Thoracic aorta (tissue), 2 donors: ENCODE data around the gene SLC25A1. TPM values are rescaled to one million over a fixed set of nuclear protein-coding genes. Genes with fewer than 3 reads are reported as not detected.
A peak's percentile ranks its signal among the peaks of the same experiment; 100 is the strongest.

Experiments used
- ATAC-seq: fragments of 150-250 bp; one replicate; pipeline ENCODE4 v1.8.0; 2017; ENCODE audit warnings: low read depth; ENCODE audit not compliant: insufficient number of reproducible peaks, low FRiP score
- DNase-seq: peaks from one replicate; pipeline ENCODE4 v3.0.0-alpha.2; 2020; ENCODE audit warnings: low spot score
- H3K27ac ChIP-seq, 2 donors: fragments of 200-600 bp; sonication (generic); 1 replicate in 1 of 2; 2 replicates in 1 of 2; pipeline ENCODE4 v1.5.1; 2016; ENCODE audit warnings: mild to moderate bottlenecking in 2 of 2, moderate library complexity in 2 of 2
- H3K27me3 ChIP-seq: fragments of 200-600 bp; sonication (generic); replicated peaks from 2 replicates; pipeline ENCODE4 v1.6.0; 2016; ENCODE audit warnings: mild to moderate bottlenecking; ENCODE audit not compliant: insufficient read depth
- H3K36me3 ChIP-seq: fragments of 200-600 bp; sonication (generic); one replicate; pipeline ENCODE4 v1.5.1; 2016
- H3K4me1 ChIP-seq, 2 donors: fragments of 200-600 bp; sonication (generic); 1 replicate in 1 of 2; 2 replicates in 1 of 2; pipeline versions ENCODE4 v1.5.1 to v1.6.0; 2016; ENCODE audit warnings: low read depth in 2 of 2, mild to moderate bottlenecking in 1 of 2; ENCODE audit not compliant: control insufficient read depth in 1 of 2
- H3K4me3 ChIP-seq: fragments of 200-600 bp; sonication (generic); 2 replicates; pipeline ENCODE4 v1.5.1; 2016; ENCODE audit warnings: mild to moderate bottlenecking
- H3K9me3 ChIP-seq: fragments of 200-600 bp; sonication (generic); 2 replicates; pipeline ENCODE4 v1.5.1; 2016
- total RNA-seq, 2 donors: library from RNA; depleted of rRNA; stranded (reverse); fragments of >200 nt; gene quantifications; one replicate each; pipeline versions ENCODE4 v1.1.0 to v1.2.3, GENCODE V29; 2016
- TF ChIP-seq, protein P1 (sequence below): fragments of 200-600 bp; sonication (generic); IDR thresholded peaks from one replicate; pipeline ENCODE4 v1.5.1; 2019; ENCODE audit warnings: antibody characterized with exemption

Gene SLC25A1
- total RNA-seq, 2 donors from 2014 or later, result 26.2 to 65.1 TPM

GRCh38 chr22:19177164-19178064 lies 1.1 kb downstream of the SLC25A1 start:
- ATAC-seq (no peak), DNase-seq (no peak)
- H3K27ac ChIP-seq, result peak overlapping the region in 1 of 2 donors; percentile 88
- no peaks in the 10 kb centered on the region for H3K27me3 ChIP-seq
- peak overlapping the region; percentile 95 for H3K4me3 ChIP-seq
- peaks cover 23 to 46% of the 10 kb centered on the region in 2 donors for H3K4me1 ChIP-seq
- no peaks in the 10 kb centered on the region for H3K9me3 ChIP-seq
- TF ChIP-seq, protein P1, sequence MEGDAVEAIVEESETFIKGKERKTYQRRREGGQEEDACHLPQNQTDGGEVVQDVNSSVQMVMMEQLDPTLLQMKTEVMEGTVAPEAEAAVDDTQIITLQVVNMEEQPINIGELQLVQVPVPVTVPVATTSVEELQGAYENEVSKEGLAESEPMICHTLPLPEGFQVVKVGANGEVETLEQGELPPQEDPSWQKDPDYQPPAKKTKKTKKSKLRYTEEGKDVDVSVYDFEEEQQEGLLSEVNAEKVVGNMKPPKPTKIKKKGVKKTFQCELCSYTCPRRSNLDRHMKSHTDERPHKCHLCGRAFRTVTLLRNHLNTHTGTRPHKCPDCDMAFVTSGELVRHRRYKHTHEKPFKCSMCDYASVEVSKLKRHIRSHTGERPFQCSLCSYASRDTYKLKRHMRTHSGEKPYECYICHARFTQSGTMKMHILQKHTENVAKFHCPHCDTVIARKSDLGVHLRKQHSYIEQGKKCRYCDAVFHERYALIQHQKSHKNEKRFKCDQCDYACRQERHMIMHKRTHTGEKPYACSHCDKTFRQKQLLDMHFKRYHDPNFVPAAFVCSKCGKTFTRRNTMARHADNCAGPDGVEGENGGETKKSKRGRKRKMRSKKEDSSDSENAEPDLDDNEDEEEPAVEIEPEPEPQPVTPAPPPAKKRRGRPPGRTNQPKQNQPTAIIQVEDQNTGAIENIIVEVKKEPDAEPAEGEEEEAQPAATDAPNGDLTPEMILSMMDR, result no peak
- H3K36me3 ChIP-seq, result no peaks in the 10 kb centered on the region

- Histone ChIP-seq H3K9me3 (no peaks in the 10 kb centered on the region), H3K4me3 (no peak overlapping the region), H3K27ac (peak overlapping the region in 1 of 2 donors; percentile 88), H3K4me1 (peaks cover 27 to 52% of the 10 kb centered on the region in 2 donors), H3K36me3 (no peaks in the 10 kb centered on the region), H3K27me3 (no peaks in the 10 kb centered on the region)
- ATAC-seq, result no peak
- TF ChIP-seq, protein P1, result no peak
- no peak for DNase-seq
Measured at GRCh38 chr22:19176732-19177131, 1.8 kb downstream of the SLC25A1 start.

DNA sequence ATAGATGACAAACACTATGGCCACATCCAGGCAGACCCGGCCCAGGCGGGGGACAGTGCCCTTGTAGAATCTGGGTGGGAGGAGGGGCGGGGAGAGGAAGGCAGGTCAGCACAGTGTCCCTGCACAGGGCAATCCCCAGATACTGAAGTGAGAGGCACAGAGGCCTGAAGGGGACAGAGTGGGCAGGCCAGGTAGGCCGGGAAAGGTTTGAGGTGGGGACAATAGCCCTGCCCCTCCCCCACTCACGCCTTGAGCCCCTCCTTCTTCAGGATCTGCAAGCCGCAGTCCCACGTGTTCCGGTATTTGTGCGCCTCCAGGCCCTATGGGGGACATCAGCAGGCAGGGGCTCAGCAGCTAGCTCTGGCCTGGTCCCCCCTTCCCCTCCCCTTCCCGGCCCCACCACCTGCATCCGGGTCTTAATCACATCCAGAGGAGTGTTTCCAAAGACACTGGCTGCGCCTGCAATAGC lies 2.3 kb downstream of the SLC25A1 start:
- no peak overlapping the region for H3K27ac ChIP-seq
- no peaks in the 10 kb centered on the region for H3K36me3 ChIP-seq
- DNase-seq, result no peak
- ATAC-seq, result no peak
- no peaks in the 10 kb centered on the region for H3K27me3 ChIP-seq
- no peak overlapping the region for H3K4me3 ChIP-seq
- no peaks in the 10 kb centered on the region for H3K9me3 ChIP-seq
- TF ChIP-seq, protein P1, result no peak
- H3K4me1 ChIP-seq, result peaks cover 27 to 52% of the 10 kb centered on the region in 2 donors

DNA sequence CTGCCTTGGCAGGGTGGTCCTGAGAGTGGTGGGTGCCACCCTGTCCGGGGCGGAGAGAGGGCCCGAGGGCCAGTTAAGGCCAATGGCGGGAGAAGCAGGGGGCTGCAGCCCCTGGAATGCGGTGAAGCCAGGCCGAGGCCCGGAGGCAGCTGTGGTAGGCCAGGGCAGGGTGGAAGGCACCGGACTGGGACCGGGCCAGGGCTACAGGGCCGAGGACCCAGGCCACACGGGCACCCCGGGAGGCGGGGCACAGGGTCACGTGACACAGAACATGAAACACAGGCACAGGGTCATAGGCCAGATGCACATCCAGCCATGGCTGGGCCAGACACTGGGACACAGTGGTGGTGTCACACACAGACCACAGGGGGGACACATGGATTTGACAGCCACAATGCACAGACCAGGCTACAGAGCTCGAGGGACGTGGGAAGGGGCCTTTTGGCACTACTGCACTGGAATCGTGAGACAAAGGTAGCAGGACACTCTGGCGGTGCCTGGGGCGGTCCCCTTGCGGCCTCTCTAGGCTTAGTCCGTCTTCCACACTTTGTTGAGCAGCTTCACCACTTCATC lies 2.8 kb downstream of the SLC25A1 start:
- Histone ChIP-seq H3K36me3 (no peaks in the 10 kb centered on the region), H3K9me3 (no peaks in the 10 kb centered on the region), H3K27ac (no peak overlapping the region), H3K27me3 (no peaks in the 10 kb centered on the region), H3K4me1 (peaks cover 27 to 56% of the 10 kb centered on the region in 2 donors), H3K4me3 (no peak overlapping the region)
- no peak for DNase-seq
- no peak for ATAC-seq
- TF ChIP-seq, protein P1, result no peak

DNA sequence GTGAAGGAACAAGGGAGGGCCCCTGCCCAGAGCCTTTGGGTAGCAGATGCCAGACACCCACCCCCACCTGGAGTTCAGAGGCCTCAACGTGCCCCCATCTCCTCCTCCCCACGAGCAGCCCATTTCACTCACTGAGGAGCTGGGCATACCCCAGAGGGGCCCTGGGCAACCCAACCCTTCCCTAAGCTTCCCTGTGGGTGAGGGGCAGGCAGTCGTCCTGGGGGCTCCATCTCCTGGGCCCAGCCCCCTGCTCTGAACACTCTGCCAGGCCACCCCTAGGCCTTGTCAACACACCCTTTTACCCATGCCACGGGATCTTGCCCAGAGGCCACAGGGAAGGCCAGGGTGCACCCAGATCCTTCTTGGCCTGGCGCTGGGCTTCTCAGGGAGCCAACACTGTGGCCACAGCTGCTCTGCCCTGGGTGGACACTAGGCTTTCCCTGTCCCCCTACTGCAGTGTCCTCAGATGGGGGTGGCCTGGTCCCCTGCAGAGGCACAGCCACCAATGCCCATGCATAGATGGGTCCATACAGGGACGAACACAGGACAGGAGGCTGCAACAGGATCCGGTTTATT lies 3.4 kb downstream of the SLC25A1 start:
- TF ChIP-seq, protein P1, result no peak
- Histone ChIP-seq H3K4me3 (no peak overlapping the region), H3K9me3 (no peaks in the 10 kb centered on the region), H3K27ac (peak overlapping the region in 1 of 2 donors; percentile 59), H3K27me3 (no peaks in the 10 kb centered on the region), H3K36me3 (no peaks in the 10 kb centered on the region), H3K4me1 (peaks cover 27 to 62% of the 10 kb centered on the region in 2 donors)
- DNase-seq, result no peak
- no peak for ATAC-seq
